Measurements from ENCODE around the gene PCBP3.
A peak's percentile ranks its signal among the peaks of the same experiment; 100 is the strongest.
"Not testable (repeated sequence)": the region's sequence is repeated elsewhere in the genome, so short reads cannot be mapped to it uniquely, and the experiment has no call there.

The PCBP3 gene

GRCh38 chr21:45613881-45614280 lies 29.6 kb upstream of the PCBP3 start:
- no peak for DNase-seq

- DNase-seq: peak; percentile 81 to 86
Measured at GRCh38 chr21:45615145-45615711, 28.3 kb upstream of the PCBP3 start.

GRCh38 chr21:45617021-45617921 lies 26.3 kb upstream of the PCBP3 start:
- no peak for DNase-seq

- DNase-seq: no peak
Measured at GRCh38 chr21:45618287-45618686, 25.2 kb upstream of the PCBP3 start.

- no peak for DNase-seq
Measured at GRCh38 chr21:45618846-45619485, 24.6 kb upstream of the PCBP3 start.

GRCh38 chr21:45620201-45620923 lies 23.2 kb upstream of the PCBP3 start:
- no peak for DNase-seq

GRCh38 chr21:45621435-45622331 lies 21.8 kb upstream of the PCBP3 start:
- DNase-seq: not testable (repeated sequence)

- no peak for DNase-seq
Measured at GRCh38 chr21:45622416-45623097, 21.0 kb upstream of the PCBP3 start.

GRCh38 chr21:45623436-45623835 lies 20.1 kb upstream of the PCBP3 start:
- no peak for DNase-seq

GRCh38 chr21:45626127-45626526 lies 17.4 kb upstream of the PCBP3 start:
- DNase-seq: not testable (repeated sequence)

GRCh38 chr21:45629046-45629981 lies 14.2 kb upstream of the PCBP3 start:
- no peak for DNase-seq

- DNase-seq: no peak
Measured at GRCh38 chr21:45630066-45630694, 13.3 kb upstream of the PCBP3 start.

GRCh38 chr21:45630876-45631275 lies 12.6 kb upstream of the PCBP3 start:
- DNase-seq: no peak

- no peak for DNase-seq
Measured at GRCh38 chr21:45631540-45631939, 12.0 kb upstream of the PCBP3 start.

GRCh38 chr21:45632160-45632559 lies 11.4 kb upstream of the PCBP3 start:
- no peak for DNase-seq

- DNase-seq: no peak
Measured at GRCh38 chr21:45632637-45633251, 10.8 kb upstream of the PCBP3 start.

- no peak for DNase-seq
Measured at GRCh38 chr21:45634511-45635183, 8.9 kb upstream of the PCBP3 start.

GRCh38 chr21:45635271-45636151 lies 8.0 kb upstream of the PCBP3 start:
- DNase-seq: no peak
